NCI-H2029 treated with DMSO at 0.1 percent for 48 hours (cell line): ENCODE measurements around the gene PRKCG.
"Not testable (repeated sequence)": the region's sequence is repeated elsewhere in the genome, so short reads cannot be mapped to it uniquely, and the experiment has no call there.

ENCODE experiments used
- DNase-seq: peaks from one replicate; lab custom pipeline; 2025; lab: John Stamatoyannopoulos, UW

The PRKCG gene

GRCh38 chr19:53881482-53882390, at the start of gene PRKCG:
Gene PRKCG, plus strand, starts transcription at chr19:53882197. Its CDS starts 298 bp downstream, at chr19:53882495.
- no peak for DNase-seq

GRCh38 chr19:53832861-53833260, 49.1 kb upstream of the PRKCG start:
- not testable (repeated sequence) for DNase-seq

- not testable (repeated sequence) for DNase-seq
These were observed 43.6 kb upstream of the PRKCG start for GRCh38 chr19:53838446-53838845.

- DNase-seq = not testable (repeated sequence)
These were observed 41.8 kb upstream of the PRKCG start for GRCh38 chr19:53840241-53840640.

- not testable (repeated sequence) for DNase-seq
These were observed 41.1 kb upstream of the PRKCG start for GRCh38 chr19:53840914-53841313.

GRCh38 chr19:53844849-53845246, 37.1 kb upstream of the PRKCG start:
- no peak for DNase-seq

GRCh38 chr19:53847555-53847954, 34.4 kb upstream of the PRKCG start:
- no peak for DNase-seq

- DNase-seq = no peak
These were observed 32.7 kb upstream of the PRKCG start for GRCh38 chr19:53849237-53849676.

- no peak for DNase-seq
These were observed 28.3 kb upstream of the PRKCG start for GRCh38 chr19:53853707-53854106.

GRCh38 chr19:53864308-53864836, 17.6 kb upstream of the PRKCG start:
- DNase-seq = no peak

- no peak for DNase-seq
These were observed 16.5 kb upstream of the PRKCG start for GRCh38 chr19:53865523-53865917.

- no peak for DNase-seq
These were observed 15.8 kb upstream of the PRKCG start for GRCh38 chr19:53865918-53866864.

- no peak for DNase-seq
These were observed 15.2 kb upstream of the PRKCG start for GRCh38 chr19:53866865-53867224.

- peak; percentile 59 for DNase-seq
These were observed 14.5 kb upstream of the PRKCG start, which contains the start of gene MYADM for GRCh38 chr19:53867225-53868090. Gene MYADM, plus strand, starts transcription at chr19:53867883. Its CDS starts 5,647 bp downstream, at chr19:53873530.

GRCh38 chr19:53868091-53868891, 13.7 kb upstream of the PRKCG start:
- no peak for DNase-seq

- no peak for DNase-seq
These were observed 12.8 kb upstream of the PRKCG start for GRCh38 chr19:53868892-53869804.

- not testable (repeated sequence) for DNase-seq
These were observed 12.1 kb upstream of the PRKCG start for GRCh38 chr19:53869805-53870484.

GRCh38 chr19:53870485-53870844, 11.5 kb upstream of the PRKCG start:
- DNase-seq = no peak

- no peak for DNase-seq
These were observed 10.5 kb upstream of the PRKCG start for GRCh38 chr19:53871454-53871853.
